ENCODE data around the gene HOXA3.

HOXA3 gene

GRCh38 chr7:27116962-27117886 is 35.2 kb downstream of the HOXA3 start:
- DNase-seq (ENCODE audit: low read depth in 4 of 4, low spot score in 1 of 4) = no peak

GRCh38 chr7:27116031-27116961 is 36.1 kb downstream of the HOXA3 start:
- no peak for DNase-seq (ENCODE audit: low read depth in 4 of 4, low spot score in 1 of 4)

- DNase-seq (ENCODE audit: low read depth in 4 of 4, low spot score in 1 of 4) = no peak
Observed at GRCh38 chr7:27115221-27116026, 37.0 kb downstream of the HOXA3 start.

- no peak for DNase-seq (ENCODE audit: low read depth in 4 of 4, low spot score in 1 of 4)
Observed at GRCh38 chr7:27114881-27115220, 37.5 kb downstream of the HOXA3 start.

GRCh38 chr7:27113991-27114769 is 38.2 kb downstream of the HOXA3 start:
- no peak for DNase-seq (ENCODE audit: low read depth in 4 of 4, low spot score in 1 of 4)

GRCh38 chr7:27112955-27113949 is 39.1 kb downstream of the HOXA3 start:
- no peak for DNase-seq (ENCODE audit: low read depth in 4 of 4, low spot score in 1 of 4)

GRCh38 chr7:27112361-27112760 is 40.0 kb downstream of the HOXA3 start:
- DNase-seq (ENCODE audit: low read depth in 4 of 4, low spot score in 1 of 4) = no peak

GRCh38 chr7:27111751-27112277 is 40.6 kb downstream of the HOXA3 start:
- DNase-seq (ENCODE audit: low read depth in 4 of 4, low spot score in 1 of 4) = no peak

GRCh38 chr7:27111042-27111750 is 41.2 kb downstream of the HOXA3 start:
- no peak for DNase-seq (ENCODE audit: low read depth in 4 of 4, low spot score in 1 of 4)

GRCh38 chr7:27110186-27111031 is 42.0 kb downstream of the HOXA3 start:
- DNase-seq (ENCODE audit: low read depth in 4 of 4, low spot score in 1 of 4) = no peak

- no peak for DNase-seq (ENCODE audit: low read depth in 4 of 4, low spot score in 1 of 4)
Observed at GRCh38 chr7:27109466-27110185, 42.8 kb downstream of the HOXA3 start.

GRCh38 chr7:27108390-27109127 is 43.8 kb downstream of the HOXA3 start:
- no peak for DNase-seq (ENCODE audit: low read depth in 4 of 4, low spot score in 1 of 4)

- DNase-seq (ENCODE audit: low read depth in 4 of 4, low spot score in 1 of 4) = no peak
Observed at GRCh38 chr7:27107391-27108381, 44.7 kb downstream of the HOXA3 start.

- no peak for DNase-seq (ENCODE audit: low read depth in 4 of 4, low spot score in 1 of 4)
Observed at GRCh38 chr7:27106901-27107240, 45.5 kb downstream of the HOXA3 start.
